ENCODE measurements around the gene MANSC1.
"Not testable (repeated sequence)": the region's sequence is repeated elsewhere in the genome, so short reads cannot be mapped to it uniquely, and the experiment has no call there.

GRCh38 chr12:12351468-12352185, 1.6 kb upstream of the MANSC1 start:
- TF ChIP-seq, protein P1, sequence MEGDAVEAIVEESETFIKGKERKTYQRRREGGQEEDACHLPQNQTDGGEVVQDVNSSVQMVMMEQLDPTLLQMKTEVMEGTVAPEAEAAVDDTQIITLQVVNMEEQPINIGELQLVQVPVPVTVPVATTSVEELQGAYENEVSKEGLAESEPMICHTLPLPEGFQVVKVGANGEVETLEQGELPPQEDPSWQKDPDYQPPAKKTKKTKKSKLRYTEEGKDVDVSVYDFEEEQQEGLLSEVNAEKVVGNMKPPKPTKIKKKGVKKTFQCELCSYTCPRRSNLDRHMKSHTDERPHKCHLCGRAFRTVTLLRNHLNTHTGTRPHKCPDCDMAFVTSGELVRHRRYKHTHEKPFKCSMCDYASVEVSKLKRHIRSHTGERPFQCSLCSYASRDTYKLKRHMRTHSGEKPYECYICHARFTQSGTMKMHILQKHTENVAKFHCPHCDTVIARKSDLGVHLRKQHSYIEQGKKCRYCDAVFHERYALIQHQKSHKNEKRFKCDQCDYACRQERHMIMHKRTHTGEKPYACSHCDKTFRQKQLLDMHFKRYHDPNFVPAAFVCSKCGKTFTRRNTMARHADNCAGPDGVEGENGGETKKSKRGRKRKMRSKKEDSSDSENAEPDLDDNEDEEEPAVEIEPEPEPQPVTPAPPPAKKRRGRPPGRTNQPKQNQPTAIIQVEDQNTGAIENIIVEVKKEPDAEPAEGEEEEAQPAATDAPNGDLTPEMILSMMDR (tag by site-specific recombination; IDR thresholded peaks at IDR 0.05), result not testable (repeated sequence)
- not testable (repeated sequence) for TF ChIP-seq ZNF302 (tag by site-specific recombination; IDR thresholded peaks at IDR 0.05; ENCODE audit: low read depth); REST (tag by site-specific recombination; IDR thresholded peaks at IDR 0.05); ZNF561 (tag by site-specific recombination; IDR thresholded peaks at IDR 0.05; ENCODE audit: borderline replicate concordance)

Data from HEK293 (cell line).